ENCODE data around the gene CYP2C19.

- no peak for TF ChIP-seq CTCF (IDR thresholded peaks at IDR 0.05; ENCODE audit: low read depth, low read length)
- TF ChIP-seq EZH2phosphoT487 (IDR thresholded peaks at IDR 0.05; ENCODE audit: low read depth), result no peak
These were observed 95.5 kb downstream of the CYP2C19 start for GRCh38 chr10:94858005-94858404.
